Suprapubic skin (tissue), 4 donors: Measurements from ENCODE around the gene C1QTNF7.

Experiments used
- CTCF ChIP-seq, 2 donors: fragments of 200-600 bp in 1 of 2; fragments of 450-650 bp in 1 of 2; sonication (generic) in 1 of 2; IDR thresholded peaks; one replicate each; pipeline ENCODE4 v1.5.1; 2016 to 2019; ENCODE audit warnings: antibody characterized with exemption in 2 of 2, mild to moderate bottlenecking in 1 of 2, moderate library complexity in 1 of 2
- EP300 ChIP-seq: sonication (generic); formaldehyde crosslinking; IDR thresholded peaks from one replicate; pipeline ENCODE4 v1.6.1; 2017; ENCODE audit warnings: antibody characterized with exemption
- POLR2A ChIP-seq, 2 donors: fragments of 450-650 bp; IDR thresholded peaks; one replicate each; pipeline ENCODE4 v1.6.1; 2017; ENCODE audit warnings: antibody characterized with exemption in 2 of 2, mild to moderate bottlenecking in 2 of 2, moderate library complexity in 2 of 2
- POLR2AphosphoS5 ChIP-seq, 3 donors: sonication (generic); formaldehyde crosslinking; IDR thresholded peaks; one replicate each; pipeline ENCODE4 v1.6.1; 2017; ENCODE audit warnings: antibody characterized with exemption in 3 of 3

GRCh38 chr4:15455290-15455689, 27.5 kb downstream of the C1QTNF7 start:
- TF ChIP-seq CTCF (IDR thresholded peaks at IDR 0.05) (no peak), POLR2A (IDR thresholded peaks at IDR 0.05) (no peak), POLR2AphosphoS5 (IDR thresholded peaks at IDR 0.05) (peak; percentile 55 to 96 (median 84)), EP300 (no peak)
